SH-SY5Y (cell line): Measurements from ENCODE around the gene ABCB8.

ENCODE experiments used
- GATA2 ChIP-seq: IDR thresholded peaks from 2 replicates; pipeline ENCODE4 v1.6.1; 2011; ENCODE audit warnings: mild to moderate bottlenecking, low read depth, low read length
- GATA3 ChIP-seq: IDR thresholded peaks from 2 replicates; pipeline ENCODE4 v1.6.1; 2011; ENCODE audit warnings: low read depth, mild to moderate bottlenecking, low read length, moderate library complexity

DNA sequence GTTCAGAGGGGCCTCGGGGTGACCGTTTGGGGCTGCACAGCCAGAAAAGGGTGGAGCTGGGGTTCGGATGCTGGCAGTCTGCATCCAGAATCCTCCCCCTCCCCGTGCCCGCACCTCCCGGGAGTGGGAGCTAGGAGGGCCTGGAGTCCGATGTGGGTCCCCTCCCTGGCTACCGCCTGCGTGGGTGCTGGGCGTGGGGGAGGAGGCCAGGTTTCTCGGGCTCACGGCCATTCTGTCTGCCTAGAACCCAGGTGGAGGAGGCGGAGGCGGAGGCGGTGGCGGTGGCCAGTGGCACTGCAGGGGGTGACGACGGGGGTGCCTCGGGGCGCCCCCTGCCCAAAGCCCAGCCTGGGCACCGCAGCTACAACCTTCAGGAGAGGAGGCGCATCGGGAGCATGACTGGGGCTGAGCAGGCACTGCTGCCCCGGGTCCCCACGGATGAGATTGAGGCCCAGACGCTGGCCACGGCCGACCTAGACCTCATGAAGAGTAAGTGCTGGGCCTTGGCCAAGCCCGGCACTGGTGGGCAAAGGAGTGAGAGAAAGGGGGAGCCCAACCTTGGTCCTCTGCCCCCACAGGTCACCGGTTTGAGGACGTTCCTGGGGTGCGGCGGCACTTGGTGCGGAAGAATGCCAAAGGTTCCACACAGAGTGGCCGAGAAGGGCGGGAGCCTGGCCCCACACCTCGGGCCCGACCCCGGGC is 38.2 kb downstream of the ABCB8 start:
- TF ChIP-seq GATA2 (no peak), GATA3 (no peak)
